ENCODE measurements around the gene STPG2. TPM values are rescaled to one million over a fixed set of nuclear protein-coding genes. Genes with fewer than 3 reads are reported as not detected.

The STPG2 gene
- total and polyA plus RNA-seq, 2 of the 8 experiments (the other 6 are each of a cell fraction or from before 2014, with no cell fraction given), result 0.03 TPM; not detected in 1

DNA sequence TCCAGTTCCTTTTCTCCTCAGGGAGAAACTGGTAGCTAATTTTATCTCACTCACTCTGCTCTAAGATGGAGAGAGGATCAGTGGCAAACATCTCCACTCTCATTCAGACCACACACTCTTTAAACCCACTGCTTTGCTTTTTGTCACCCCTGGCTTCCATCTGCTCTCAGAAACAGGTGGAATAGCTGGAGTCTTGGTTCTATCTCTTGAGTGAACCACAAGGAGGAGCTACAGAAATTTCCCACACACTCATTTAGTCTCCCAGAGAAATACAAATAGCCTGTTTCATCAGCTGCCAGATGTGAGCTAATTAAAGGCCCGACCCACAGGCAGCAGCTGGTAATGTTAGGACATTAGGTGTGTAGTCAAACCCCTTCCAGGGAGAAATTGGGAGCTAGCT, 96.6 kb downstream of the STPG2 start:
- peak; percentile 63 for FAIRE-seq
- Histone ChIP-seq H4K5ac (ENCODE audit: insufficient read length, low read depth, low read length) (no peak overlapping the region), H3K4me1 (replicated peaks in 1 of 4; ENCODE audit: control insufficient read depth in 3 of 4, insufficient read depth in 4 of 4, low read length in 3 of 4) (peaks cover 0 to 3% (median 0%) of the 10 kb centered on the region in 4 experiments; a peak in 1 of 7 replicates), H2BK5ac (ENCODE audit: low read depth, low read length) (no peak overlapping the region), H3K9ac (replicated peaks in 1 of 4; ENCODE audit: extremely low read depth in 1 of 4, low read depth in 3 of 4, low read length in 3 of 4) (no peak overlapping the region; a peak in 1 of 7 replicates), H3K79me2 (ENCODE audit: control insufficient read depth in 1 of 2, insufficient read depth in 2 of 2, low read length in 2 of 2) (no peaks in the 10 kb centered on the region), H3K18ac (ENCODE audit: extremely low read depth, low read length) (peak overlapping the region; percentile 57; the same call in 1 of the 2 replicates), H3K23me2 (ENCODE audit: low read depth, low read length) (no peaks in the 10 kb centered on the region), H2BK15ac (ENCODE audit: low read length) (no peak overlapping the region), H3K27ac (ENCODE audit: low read depth, low read length) (no peak overlapping the region), H2AK5ac (ENCODE audit: low read depth, low read length) (no peak overlapping the region), H2AFZ (ENCODE audit: low read length) (peak overlapping the region; percentile 80), H3K23ac (ENCODE audit: insufficient read length) (no peak overlapping the region), H3K27me3 (replicated peaks in 1 of 4; ENCODE audit: control insufficient read depth in 3 of 4, extremely low read depth in 1 of 4, insufficient read depth in 3 of 4, low read length in 3 of 4) (no peaks in the 10 kb centered on the region), H3K79me1 (ENCODE audit: low read depth, low read length) (no peaks in the 10 kb centered on the region), H4K91ac (replicated peaks; ENCODE audit: insufficient read length, low read length) (no peak overlapping the region), H3K36me3 (ENCODE audit: control insufficient read depth in 2 of 4, insufficient read depth in 4 of 4, low read length in 3 of 4) (no peaks in the 10 kb centered on the region), H3K14ac (ENCODE audit: insufficient read length) (no peak overlapping the region), H2BK12ac (ENCODE audit: low read depth, low read length) (no peak overlapping the region; the same call in 1 of the 2 replicates), H3K4me3 (ENCODE audit: extremely low read depth in 1 of 4, insufficient read depth in 2 of 4, low read depth in 3 of 4, low read length in 4 of 4) (no peak overlapping the region), H2BK120ac (replicated peaks; ENCODE audit: low read depth, low read length) (no peak overlapping the region), H3K4me2 (ENCODE audit: insufficient read depth in 1 of 2, low read depth in 2 of 2, low read length in 2 of 2) (no peak overlapping the region), H4K8ac (ENCODE audit: extremely low read depth, insufficient read depth, low read length) (no peak overlapping the region), H4K20me1 (replicated peaks in 1 of 2; ENCODE audit: control insufficient read depth in 1 of 2, insufficient read depth in 2 of 2, low read length in 2 of 2) (no peaks in the 10 kb centered on the region), H3K4ac (replicated peaks; ENCODE audit: insufficient read length, low read depth, low read length) (no peak overlapping the region), H2BK20ac (ENCODE audit: low read length) (no peak overlapping the region), H3K56ac (replicated peaks; ENCODE audit: insufficient read length, low read depth, low read length) (no peak overlapping the region), H3K9me3 (ENCODE audit: insufficient read depth in 2 of 2, low read depth in 1 of 2, low read length in 1 of 2) (no peaks in the 10 kb centered on the region)
- 84% methylated on average over 1 of the region's 1 CpG; no CpG with 5 or more reads in 1 of the 2 experiments for WGBS, 2 experiments (ENCODE audit: extremely low coverage in 1 of 2, insufficient coverage in 1 of 2, insufficient read length in 1 of 2, insufficient replicate concordance in 2 of 2, low coverage in 1 of 2, low lambda C conversion rate in 2 of 2, missing lambda C conversion rate in 1 of 2)
- ChIA-PET POLR2A (ENCODE audit: partially characterized antibody) (no interaction called here), CTCF (ENCODE audit: partially characterized antibody) (interaction anchor here (0.6 to 3.5 kb wide), 11 partner anchors 9 to 894 kb away, joined by 3 to 18 read pairs (median 3); partner anchors contain the start of gene STPG2)
- TF ChIP-seq RAD21 (IDR thresholded peaks at IDR 0.05 in 1 of 2, conservative IDR thresholded peaks at IDR 0.05 in 1 of 2; ENCODE audit: low read depth in 2 of 2, low read length in 2 of 2) (peak; percentile 32 to 41), NANOG (IDR thresholded peaks at IDR 0.05; ENCODE audit: insufficient read depth, low read depth, low read length, poor library complexity, severe bottlenecking) (no peak), SP2 (IDR thresholded peaks at IDR 0.05; ENCODE audit: low read length) (no peak), POLR2A (IDR thresholded peaks at IDR 0.05; ENCODE audit: control extremely low read depth in 1 of 2, low read depth in 2 of 2, low read length in 2 of 2) (no peak), TCF12 (IDR thresholded peaks at IDR 0.05; ENCODE audit: low read depth, low read length) (0 out of 2 replicates have a peak, but pooled peaks have one; percentile 15)
- TF ChIP-seq, protein P1, sequence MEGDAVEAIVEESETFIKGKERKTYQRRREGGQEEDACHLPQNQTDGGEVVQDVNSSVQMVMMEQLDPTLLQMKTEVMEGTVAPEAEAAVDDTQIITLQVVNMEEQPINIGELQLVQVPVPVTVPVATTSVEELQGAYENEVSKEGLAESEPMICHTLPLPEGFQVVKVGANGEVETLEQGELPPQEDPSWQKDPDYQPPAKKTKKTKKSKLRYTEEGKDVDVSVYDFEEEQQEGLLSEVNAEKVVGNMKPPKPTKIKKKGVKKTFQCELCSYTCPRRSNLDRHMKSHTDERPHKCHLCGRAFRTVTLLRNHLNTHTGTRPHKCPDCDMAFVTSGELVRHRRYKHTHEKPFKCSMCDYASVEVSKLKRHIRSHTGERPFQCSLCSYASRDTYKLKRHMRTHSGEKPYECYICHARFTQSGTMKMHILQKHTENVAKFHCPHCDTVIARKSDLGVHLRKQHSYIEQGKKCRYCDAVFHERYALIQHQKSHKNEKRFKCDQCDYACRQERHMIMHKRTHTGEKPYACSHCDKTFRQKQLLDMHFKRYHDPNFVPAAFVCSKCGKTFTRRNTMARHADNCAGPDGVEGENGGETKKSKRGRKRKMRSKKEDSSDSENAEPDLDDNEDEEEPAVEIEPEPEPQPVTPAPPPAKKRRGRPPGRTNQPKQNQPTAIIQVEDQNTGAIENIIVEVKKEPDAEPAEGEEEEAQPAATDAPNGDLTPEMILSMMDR (IDR thresholded peaks at IDR 0.05; ENCODE audit: control extremely low read depth in 1 of 3, insufficient read depth in 1 of 3, low read depth in 1 of 3, low read length in 3 of 3), result peak in 2 of 3 experiments; percentile 28 to 35; a peak in 3 of 4 replicates
- TF ChIP-seq, protein P2, sequence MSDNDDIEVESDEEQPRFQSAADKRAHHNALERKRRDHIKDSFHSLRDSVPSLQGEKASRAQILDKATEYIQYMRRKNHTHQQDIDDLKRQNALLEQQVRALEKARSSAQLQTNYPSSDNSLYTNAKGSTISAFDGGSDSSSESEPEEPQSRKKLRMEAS (IDR thresholded peaks at IDR 0.05), result no peak
- DNase-seq (ENCODE audit: low read depth in 1 of 2, low spot score in 2 of 2), result no peak

Measured in H1 (cell line).